Measurements from ENCODE around the gene CNOT2. TPM values are rescaled to one million over a fixed set of nuclear protein-coding genes. Genes with fewer than 3 reads are reported as not detected.

The CNOT2 gene
- total RNA-seq, 4 donors from 2014 or later = 64.1 to 107 (median 71.6) TPM

GRCh38 chr12:70272510-70272909, 29.3 kb downstream of the CNOT2 start:
- no peak for TF ChIP-seq CTCF (IDR thresholded peaks at IDR 0.05 in 4 of 5, conservative IDR thresholded peaks at IDR 0.05 in 1 of 5)
- Histone ChIP-seq H3K27ac (no peak overlapping the region), H3K4me1 (peaks cover 50 to 56% of the 10 kb centered on the region in 2 donors), H3K9me3 (no peaks in the 10 kb centered on the region), H3K27me3 (no peaks in the 10 kb centered on the region), H3K4me3 (no peak overlapping the region), H3K36me3 (no peaks in the 10 kb centered on the region)
- ATAC-seq = no peak
- in situ Hi-C loops (cut with MboI; ENCODE audit: low sequenced_read_pairs in 4 of 4) = no loop called here
- DNase-seq = no peak
- intact Hi-C loops (cut with DNase I; ENCODE audit: low total_unique reads) = no loop called here

- in situ Hi-C loops (cut with MboI; ENCODE audit: low sequenced_read_pairs in 4 of 4) = no loop called here
- no peak for ATAC-seq
- TF ChIP-seq POLR2A (IDR thresholded peaks at IDR 0.05) = no peak
- TF ChIP-seq CTCF (IDR thresholded peaks at IDR 0.05 in 4 of 5, conservative IDR thresholded peaks at IDR 0.05 in 1 of 5) = no peak
Observed at GRCh38 chr12:70275045-70275444, 31.8 kb downstream of the CNOT2 start.

GRCh38 chr12:70277973-70278372, 34.7 kb downstream of the CNOT2 start:
- Histone ChIP-seq H3K9me3 (no peaks in the 10 kb centered on the region), H3K27me3 (no peaks in the 10 kb centered on the region), H3K36me3 (peaks cover 0 to 9% of the 10 kb centered on the region in 2 donors), H3K4me1 (peaks cover 13 to 22% of the 10 kb centered on the region in 2 donors), H3K27ac (no peak overlapping the region), H3K4me3 (no peak overlapping the region)
- no peak for TF ChIP-seq CTCF (IDR thresholded peaks at IDR 0.05 in 4 of 5, conservative IDR thresholded peaks at IDR 0.05 in 1 of 5)
- no peak for TF ChIP-seq POLR2A (IDR thresholded peaks at IDR 0.05)
- in situ Hi-C loops (cut with MboI; ENCODE audit: low sequenced_read_pairs in 4 of 4) = no loop called here
- no peak for ATAC-seq
- no peak for DNase-seq
- intact Hi-C loops (cut with DNase I; ENCODE audit: low total_unique reads) = no loop called here

More at GRCh38 chr12:70275045-70275444, 31.8 kb downstream of the CNOT2 start:
- Histone ChIP-seq H3K4me1 (peaks cover 40 to 46% of the 10 kb centered on the region in 2 donors), H3K4me3 (no peak overlapping the region), H3K27me3 (no peaks in the 10 kb centered on the region), H3K9me3 (no peaks in the 10 kb centered on the region), H3K27ac (no peak overlapping the region), H3K36me3 (no peaks in the 10 kb centered on the region)
- no peak for DNase-seq
- intact Hi-C loops (cut with DNase I; ENCODE audit: low total_unique reads) = no loop called here

- Histone ChIP-seq H3K27ac (no peak overlapping the region), H3K27me3 (no peaks in the 10 kb centered on the region), H3K4me1 (peaks cover 7 to 15% of the 10 kb centered on the region in 2 donors), H3K9me3 (no peaks in the 10 kb centered on the region), H3K4me3 (no peak overlapping the region), H3K36me3 (peaks cover 0 to 9% of the 10 kb centered on the region in 2 donors)
- intact Hi-C loops (cut with DNase I; ENCODE audit: low total_unique reads) (no loop called here), in situ Hi-C loops (cut with MboI; ENCODE audit: low sequenced_read_pairs in 4 of 4) (no loop called here)
- ATAC-seq (no peak), DNase-seq (no peak)
- TF ChIP-seq POLR2A (IDR thresholded peaks at IDR 0.05) = no peak
- no peak for TF ChIP-seq CTCF (IDR thresholded peaks at IDR 0.05 in 4 of 5, conservative IDR thresholded peaks at IDR 0.05 in 1 of 5)
Observed at GRCh38 chr12:70278945-70279344, 35.7 kb downstream of the CNOT2 start.

GRCh38 chr12:70283232-70283631, 40.0 kb downstream of the CNOT2 start:
- intact Hi-C loops (cut with DNase I; ENCODE audit: low total_unique reads) (no loop called here), in situ Hi-C loops (cut with MboI; ENCODE audit: low sequenced_read_pairs in 4 of 4) (no loop called here)

More at GRCh38 chr12:70283232-70283631, 40.0 kb downstream of the CNOT2 start:
- DNase-seq (no peak), ATAC-seq (no peak)
- Histone ChIP-seq H3K9me3 (no peaks in the 10 kb centered on the region), H3K27ac (no peak overlapping the region), H3K36me3 (peaks cover 0 to 9% of the 10 kb centered on the region in 2 donors), H3K4me3 (no peak overlapping the region), H3K27me3 (no peaks in the 10 kb centered on the region), H3K4me1 (peaks cover 0 to 3% of the 10 kb centered on the region in 2 donors)
- TF ChIP-seq CTCF (IDR thresholded peaks at IDR 0.05 in 4 of 5, conservative IDR thresholded peaks at IDR 0.05 in 1 of 5) (no peak), POLR2A (IDR thresholded peaks at IDR 0.05) (no peak)

Measured in gastrocnemius medialis (tissue), 4 donors.